GM12878 (cell line): ENCODE results near the gene DNAJA1. TPM values are rescaled to one million over a fixed set of nuclear protein-coding genes. Genes with fewer than 3 reads are reported as not detected.
"Not testable (repeated sequence)": the region's sequence is repeated elsewhere in the genome, so short reads cannot be mapped to it uniquely, and the experiment has no call there.

Experiments
- ATAC-seq: fragments of 200-7000 bp; cut with Tn5 transposase; 3 replicates; pipeline ENCODE4 v1.9.1; 2020; ENCODE audit warnings: mild to moderate bottlenecking, moderate library complexity
- BruUV-seq: library from RNA; stranded (reverse); fragments of 400-500 nt; replicated peaks from 2 replicates; lab custom pipeline; 2021; lab: Mats Ljungman, UMichigan
- CTCF ChIA-PET: fragments of 300-600 bp; sonication (Branson Sonifier 250); formaldehyde crosslinking; extraction: SDS; loops from one replicate; lab custom pipeline; 2021; ENCODE audit warnings: inconsistent platforms; lab: Yijun Ruan, JAX
- POLR2A ChIA-PET: fragments of 350-600 bp; formaldehyde crosslinking; extraction: SDS; loops from one replicate; lab custom pipeline; 2021; ENCODE audit warnings: inconsistent platforms; lab: Charles Lee
- RAD21 ChIA-PET: fragments of 300-600 bp; sonication (Branson Sonifier 250); formaldehyde crosslinking; loops from one replicate; lab custom pipeline; 2023; ENCODE audit warnings: antibody characterized with exemption; ENCODE audit not compliant: unreplicated experiment; lab: Charles Lee
- SMC1A ChIA-PET: fragments of 300-600 bp; sonication (Branson Sonifier 250); formaldehyde crosslinking; loops from one replicate; lab custom pipeline; 2023; ENCODE audit not compliant: unreplicated experiment, uncharacterized antibody; lab: Charles Lee
- DNase-seq: peaks from one replicate; pipeline ENCODE4 v3.0.0-alpha.2; 2011; ENCODE audit warnings: low read depth, low spot score
- FAIRE-seq: peaks from 3 replicates; lab custom pipeline; 2011; peaks lifted over from hg19 to GRCh38; lab: Jason Lieb, UNC
- H2AFZ ChIP-seq: 2 replicates; pipeline ENCODE4 v1.6.0; 2011; ENCODE audit warnings: low read depth, low read length, control low read depth; ENCODE audit not compliant: control insufficient read depth
- H3K27ac ChIP-seq: 2 replicates; pipeline ENCODE4 v1.5.1; 2011; ENCODE audit warnings: control low read depth; ENCODE audit not compliant: control insufficient read depth, insufficient read depth
- H3K27me3 ChIP-seq, 2 experiments: replicated peaks in 1 of 2; 2 replicates each; pipeline versions ENCODE4 v1.6.0 to v1.6.1; 2011; ENCODE audit warnings: low read length in 1 of 2; ENCODE audit not compliant: control insufficient read depth in 2 of 2, insufficient read depth in 2 of 2
- H3K36me3 ChIP-seq, 2 experiments: 2 replicates each; pipeline ENCODE4 v1.5.1; 2011; ENCODE audit warnings: low read length in 1 of 2; ENCODE audit not compliant: control insufficient read depth in 2 of 2, insufficient read depth in 2 of 2
- H3K4me1 ChIP-seq: 2 replicates; pipeline ENCODE4 v1.6.1; 2011; ENCODE audit warnings: mild to moderate bottlenecking, low read length, moderate library complexity, mixed read lengths; ENCODE audit not compliant: control insufficient read depth, insufficient read depth
- H3K4me2 ChIP-seq: 2 replicates; pipeline ENCODE4 v1.6.0; 2011; ENCODE audit warnings: control low read depth; ENCODE audit not compliant: control insufficient read depth, insufficient read depth
- H3K4me3 ChIP-seq: fragments of 200-600 bp; sonication (generic); 2 replicates; pipeline ENCODE4 v1.5.1; 2016
- H3K79me2 ChIP-seq: 2 replicates; pipeline ENCODE4 v1.6.0; 2011; ENCODE audit warnings: low read length; ENCODE audit not compliant: control insufficient read depth, insufficient read depth
- H3K9ac ChIP-seq: 2 replicates; pipeline ENCODE4 v1.8.0; 2011; ENCODE audit warnings: low read length, control low read depth, mixed read lengths; ENCODE audit not compliant: control insufficient read depth, insufficient read depth
- H3K9me3 ChIP-seq: replicated peaks from 3 replicates; pipeline ENCODE4 v1.5.1; 2011; ENCODE audit warnings: mild to moderate bottlenecking, low read length; ENCODE audit not compliant: control insufficient read depth, insufficient read depth
- H4K20me1 ChIP-seq: 2 replicates; pipeline ENCODE4 v1.6.0; 2011; ENCODE audit not compliant: control insufficient read depth, insufficient read depth
- CBFB ChIP-seq: IDR thresholded peaks from 2 replicates; pipeline ENCODE4 v1.6.1; 2016; ENCODE audit warnings: antibody characterized with exemption, low read depth
- ETV6 ChIP-seq, 2 experiments: fragments of 450-650 bp in 1 of 2; IDR thresholded peaks in 1 of 2; conservative IDR thresholded peaks in 1 of 2; 2 replicates each; pipeline ENCODE4 v1.6.1; 2014; ENCODE audit warnings: antibody characterized with exemption in 1 of 2, borderline replicate concordance in 1 of 2, low read depth in 1 of 2, mild to moderate bottlenecking in 1 of 2, moderate library complexity in 1 of 2
- GABPA ChIP-seq: IDR thresholded peaks from 2 replicates; pipeline ENCODE4 v1.6.1; 2014; ENCODE audit warnings: antibody characterized with exemption, low read depth, mild to moderate bottlenecking, inconsistent platforms
- JUND ChIP-seq: IDR thresholded peaks from 2 replicates; pipeline ENCODE4 v1.6.1; 2012; ENCODE audit warnings: low read depth, mild to moderate bottlenecking, low read length, improper control_type of control experiment, moderate library complexity
- KAT2A ChIP-seq: conservative IDR thresholded peaks from 2 replicates; pipeline ENCODE4 v1.6.1; 2011; ENCODE audit warnings: low read depth, low read length; ENCODE audit not compliant: control insufficient read depth
- KDM1A ChIP-seq: fragments of 200-600 bp; sonication (generic); IDR thresholded peaks from 2 replicates; pipeline ENCODE4 v1.6.1; 2016; ENCODE audit warnings: borderline replicate concordance
- MYB ChIP-seq: fragments of 150-350 bp; IDR thresholded peaks from 2 replicates; pipeline ENCODE4 v1.6.1; 2014; ENCODE audit warnings: mild to moderate bottlenecking, low read depth, low read length, borderline replicate concordance
- POLR2AphosphoS5 ChIP-seq: IDR thresholded peaks from 2 replicates; pipeline ENCODE4 v1.6.1; 2011; ENCODE audit warnings: mild to moderate bottlenecking, low read length, inconsistent platforms
- SPI1 ChIP-seq: IDR thresholded peaks from 2 replicates; pipeline ENCODE4 v1.6.1; 2011; ENCODE audit warnings: low read depth, mild to moderate bottlenecking, low read length, moderate library complexity, borderline replicate concordance; ENCODE audit not compliant: insufficient read depth
- TCF7 ChIP-seq: IDR thresholded peaks from 2 replicates; pipeline ENCODE4 v1.6.1; 2014; ENCODE audit warnings: antibody characterized with exemption, borderline replicate concordance
- YBX1 ChIP-seq: fragments of 450-650 bp; IDR thresholded peaks from 2 replicates; pipeline ENCODE4 v1.6.1; 2016; ENCODE audit warnings: antibody characterized with exemption
- ZNF274 ChIP-seq: IDR thresholded peaks from one replicate; pipeline ENCODE4 v1.8.0; 2011; ENCODE audit not compliant: insufficient read length, insufficient read depth
- WGBS: methylation state at CpG from one replicate; pipeline ENCODE4 v1.1.6; 2016; ENCODE audit warnings: low lambda C conversion rate; ENCODE audit not compliant: insufficient replicate concordance, insufficient coverage; ENCODE audit errors: missing lambda C conversion rate; 5-methylcytosine and 5-hydroxymethylcytosine counted together
- in situ Hi-C: fragments of 300-500 bp; cut with MboI; formaldehyde crosslinking; loops from 9 replicates; pipeline ENCODE4 v1.14.3; 2018; ENCODE audit warnings: mixed read lengths
- intact Hi-C: fragments of 100-400 bp; cut with micrococcal nuclease; formaldehyde crosslinking; loops from one replicate; pipeline ENCODE4 v1.14.2; 2022; ENCODE audit not compliant: unreplicated experiment
- polyA plus RNA-seq, 11 experiments: library from polyadenylated mRNA; depleted of rRNA in 4 of 11; unstranded in 6 of 11; stranded (reverse) in 5 of 11; fragments of >200 nt; fragmentation: Nextera tagmentation in 4 of 11; fragmentation: Illumina TruSeq in 1 of 11; extraction: Ambion mirVana in 4 of 11; extraction: Trizol in 1 of 11; gene quantifications; 1 replicate in 1 of 11; 2 replicates in 10 of 11; pipeline versions ENCODE4 v1.2.1 to v1.2.3, GENCODE V29; 2011 to 2016; ENCODE audit warnings: inconsistent platforms in 2 of 11, missing spikeins in 2 of 11, low read depth in 1 of 11
- total RNA-seq, 4 experiments: library from RNA; depleted of rRNA in 3 of 4; stranded (reverse); fragments of >200 nt in 3 of 4; fragmentation: Illumina TruSeq in 1 of 4; extraction: Trizol in 1 of 4; gene quantifications; 2 replicates each; pipeline versions ENCODE4 v1.2.1 to v1.2.3, GENCODE V29; 2013 to 2021
- TF ChIP-seq, protein P1 (sequence below): fragments of 450-650 bp; IDR thresholded peaks from 2 replicates; pipeline ENCODE4 v1.6.1; 2017; ENCODE audit warnings: low read depth, mild to moderate bottlenecking, moderate library complexity
- TF ChIP-seq, protein P2 (sequence below): fragments of 450-650 bp; IDR thresholded peaks from 2 replicates; pipeline ENCODE4 v1.6.1; 2016; ENCODE audit warnings: mild to moderate bottlenecking, moderate library complexity, borderline replicate concordance

DNAJA1 gene
- total and polyA plus RNA-seq, 10 of the 15 experiments (the other 5 are each of a cell fraction or from before 2014, with no cell fraction given), result 69.7 to 206 (median 146) TPM

DNA sequence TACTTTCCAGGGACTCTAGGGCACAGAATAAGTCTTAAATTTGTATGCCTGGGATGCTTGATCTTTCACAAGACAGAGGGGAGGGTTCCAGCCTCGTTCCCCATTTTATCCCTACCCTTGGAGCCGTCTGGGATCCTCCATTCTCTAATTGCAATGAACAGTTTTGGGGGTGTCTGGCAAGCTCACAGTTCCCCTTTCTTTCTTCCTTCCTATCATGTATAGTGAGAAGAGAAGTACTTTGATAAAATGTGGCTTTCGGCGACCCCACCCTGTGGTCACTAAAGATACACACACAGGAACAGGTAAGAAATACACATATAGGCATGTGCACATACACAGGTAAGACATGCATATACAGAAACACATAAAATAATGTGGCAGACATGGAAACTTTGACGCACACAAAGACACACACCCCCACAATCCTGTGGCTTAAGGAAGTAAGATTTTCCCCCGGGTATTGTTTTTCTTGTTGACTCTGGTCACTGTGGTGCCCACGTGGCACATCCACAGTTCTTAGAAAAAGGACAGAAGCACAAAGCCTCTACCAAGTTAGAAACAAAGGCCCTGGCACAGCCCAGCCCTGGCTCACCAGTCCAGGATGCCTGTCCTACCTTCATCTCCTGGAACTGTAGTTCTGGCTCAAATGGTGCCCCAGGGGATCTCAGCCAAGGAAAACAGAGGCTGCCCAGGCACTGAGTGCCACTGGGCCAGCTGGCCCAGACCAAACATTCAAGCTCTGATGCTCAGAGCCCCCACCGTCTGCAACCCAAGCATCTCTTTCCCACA lies 57.7 kb downstream of the DNAJA1 start (continued):
- TF ChIP-seq JUND (no peak), YBX1 (no peak), ZNF274 (no peak), ETV6 (conservative IDR thresholded peaks at IDR 0.05 in 1 of 2, IDR thresholded peaks at IDR 0.05 in 1 of 2; ENCODE audit: borderline replicate concordance in 1 of 2, low read depth in 1 of 2) (no peak; a peak in 1 of 4 replicates), KAT2A (no peak), KDM1A (no peak), MYB (no peak), CBFB (no peak), SPI1 (peak; percentile 67; the same call in 1 of the 2 replicates), TCF7 (no peak), POLR2AphosphoS5 (no peak), GABPA (no peak)
- TF ChIP-seq, protein P1, sequence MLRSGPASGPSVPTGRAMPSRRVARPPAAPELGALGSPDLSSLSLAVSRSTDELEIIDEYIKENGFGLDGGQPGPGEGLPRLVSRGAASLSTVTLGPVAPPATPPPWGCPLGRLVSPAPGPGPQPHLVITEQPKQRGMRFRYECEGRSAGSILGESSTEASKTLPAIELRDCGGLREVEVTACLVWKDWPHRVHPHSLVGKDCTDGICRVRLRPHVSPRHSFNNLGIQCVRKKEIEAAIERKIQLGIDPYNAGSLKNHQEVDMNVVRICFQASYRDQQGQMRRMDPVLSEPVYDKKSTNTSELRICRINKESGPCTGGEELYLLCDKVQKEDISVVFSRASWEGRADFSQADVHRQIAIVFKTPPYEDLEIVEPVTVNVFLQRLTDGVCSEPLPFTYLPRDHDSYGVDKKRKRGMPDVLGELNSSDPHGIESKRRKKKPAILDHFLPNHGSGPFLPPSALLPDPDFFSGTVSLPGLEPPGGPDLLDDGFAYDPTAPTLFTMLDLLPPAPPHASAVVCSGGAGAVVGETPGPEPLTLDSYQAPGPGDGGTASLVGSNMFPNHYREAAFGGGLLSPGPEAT, result no peak; the same call in 1 of the 2 replicates
- TF ChIP-seq, protein P2, sequence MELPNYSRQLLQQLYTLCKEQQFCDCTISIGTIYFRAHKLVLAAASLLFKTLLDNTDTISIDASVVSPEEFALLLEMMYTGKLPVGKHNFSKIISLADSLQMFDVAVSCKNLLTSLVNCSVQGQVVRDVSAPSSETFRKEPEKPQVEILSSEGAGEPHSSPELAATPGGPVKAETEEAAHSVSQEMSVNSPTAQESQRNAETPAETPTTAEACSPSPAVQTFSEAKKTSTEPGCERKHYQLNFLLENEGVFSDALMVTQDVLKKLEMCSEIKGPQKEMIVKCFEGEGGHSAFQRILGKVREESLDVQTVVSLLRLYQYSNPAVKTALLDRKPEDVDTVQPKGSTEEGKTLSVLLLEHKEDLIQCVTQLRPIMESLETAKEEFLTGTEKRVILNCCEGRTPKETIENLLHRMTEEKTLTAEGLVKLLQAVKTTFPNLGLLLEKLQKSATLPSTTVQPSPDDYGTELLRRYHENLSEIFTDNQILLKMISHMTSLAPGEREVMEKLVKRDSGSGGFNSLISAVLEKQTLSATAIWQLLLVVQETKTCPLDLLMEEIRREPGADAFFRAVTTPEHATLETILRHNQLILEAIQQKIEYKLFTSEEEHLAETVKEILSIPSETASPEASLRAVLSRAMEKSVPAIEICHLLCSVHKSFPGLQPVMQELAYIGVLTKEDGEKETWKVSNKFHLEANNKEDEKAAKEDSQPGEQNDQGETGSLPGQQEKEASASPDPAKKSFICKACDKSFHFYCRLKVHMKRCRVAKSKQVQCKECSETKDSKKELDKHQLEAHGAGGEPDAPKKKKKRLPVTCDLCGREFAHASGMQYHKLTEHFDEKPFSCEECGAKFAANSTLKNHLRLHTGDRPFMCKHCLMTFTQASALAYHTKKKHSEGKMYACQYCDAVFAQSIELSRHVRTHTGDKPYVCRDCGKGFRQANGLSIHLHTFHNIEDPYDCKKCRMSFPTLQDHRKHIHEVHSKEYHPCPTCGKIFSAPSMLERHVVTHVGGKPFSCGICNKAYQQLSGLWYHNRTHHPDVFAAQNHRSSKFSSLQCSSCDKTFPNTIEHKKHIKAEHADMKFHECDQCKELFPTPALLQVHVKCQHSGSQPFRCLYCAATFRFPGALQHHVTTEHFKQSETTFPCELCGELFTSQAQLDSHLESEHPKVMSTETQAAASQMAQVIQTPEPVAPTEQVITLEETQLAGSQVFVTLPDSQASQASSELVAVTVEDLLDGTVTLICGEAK, result no peak

DNA sequence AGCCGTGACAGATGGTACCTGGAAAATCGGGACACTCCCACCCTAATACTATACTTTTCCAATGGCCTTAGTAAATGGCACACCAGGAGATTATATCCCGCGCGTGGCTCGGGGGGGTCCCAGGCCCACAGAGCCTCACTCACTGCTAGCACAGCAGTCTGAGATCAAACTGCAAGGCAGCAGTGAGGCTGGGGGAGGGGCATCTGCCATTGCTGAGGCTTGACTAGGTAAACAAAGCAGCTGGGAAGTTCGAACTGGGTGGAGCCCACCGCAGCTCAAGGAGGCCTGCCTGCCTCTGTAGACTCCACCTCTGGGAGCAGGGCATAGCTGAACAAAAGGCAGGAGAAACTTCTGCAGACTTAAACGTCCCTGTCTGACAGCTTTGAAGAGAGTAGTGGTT lies 60.6 kb downstream of the DNAJA1 start:
- DNase-seq, intact Hi-C loops, ATAC-seq, RAD21 ChIA-PET, H3K9ac ChIP-seq, H4K20me1 ChIP-seq, in situ Hi-C loops, H2AFZ ChIP-seq, H3K4me2 ChIP-seq, H3K27me3 ChIP-seq, POLR2A ChIA-PET, H3K27ac ChIP-seq, BruUV-seq, H3K79me2 ChIP-seq, FAIRE-seq, H3K36me3 ChIP-seq, H3K4me3 ChIP-seq, H3K9me3 ChIP-seq: not testable (repeated sequence)
- CTCF ChIA-PET, result interaction anchor here (1.0 to 1.9 kb wide), 2 partner anchors 85 to 138 kb away, joined by 3 to 5 read pairs; no protein-coding TSS in a partner anchor
- 59% methylated on average over 9 of the region's 9 CpGs for WGBS
- SMC1A ChIA-PET, result interaction anchor here (1.6 kb wide), 1 partner anchor 20 kb away, joined by 4 read pairs; no protein-coding TSS in a partner anchor
- peaks cover 19% of the 10 kb centered on the region for H3K4me1 ChIP-seq
